SK-N-SH treated with all-trans-retinoic acid at 6 μM for 48 hours (cell line): ENCODE data around the gene AGPAT4.

ENCODE experiments used
- ATAC-seq: fragments of 200-7000 bp; cut with Tn5 transposase; 3 replicates; pipeline ENCODE4 v1.9.1; 2020; ENCODE audit warnings: mild to moderate bottlenecking, moderate library complexity
- ARNTL ChIP-seq: fragments of 450-650 bp; formaldehyde crosslinking; IDR thresholded peaks from 2 replicates; pipeline ENCODE4 v1.5.0; 2020; ENCODE audit warnings: low read depth, mild to moderate bottlenecking, moderate library complexity, borderline replicate concordance
- CREB5 ChIP-seq: fragments of 250-450 bp; sonication (Bioruptor Pico); IDR thresholded peaks from 2 replicates; pipeline ENCODE4 v1.5.1; 2020; ENCODE audit warnings: low read depth, mild to moderate bottlenecking, moderate library complexity
- CSDC2 ChIP-seq: fragments of 250-450 bp; sonication (Bioruptor Pico); IDR thresholded peaks from 2 replicates; pipeline ENCODE4 v1.5.0; 2020; ENCODE audit warnings: mild to moderate bottlenecking, moderate library complexity
- CSRNP3 ChIP-seq: fragments of 250-450 bp; sonication (Bioruptor Pico); IDR thresholded peaks from 2 replicates; pipeline ENCODE4 v1.5.1; 2021; ENCODE audit warnings: mild to moderate bottlenecking, moderate library complexity
- ESRRG ChIP-seq: fragments of 250-450 bp; sonication (Bioruptor Pico); IDR thresholded peaks from 2 replicates; pipeline ENCODE4 v1.6.1; 2021; ENCODE audit warnings: mild to moderate bottlenecking
- GLIS3 ChIP-seq: fragments of 250-450 bp; sonication (Bioruptor Pico); IDR thresholded peaks from 2 replicates; pipeline ENCODE4 v1.5.0; 2020; ENCODE audit warnings: mild to moderate bottlenecking, moderate library complexity
- ISL1 ChIP-seq: fragments of 250-450 bp; sonication (Bioruptor Pico); IDR thresholded peaks from 2 replicates; pipeline ENCODE4 v2.1.2; 2022; ENCODE audit warnings: mild to moderate bottlenecking, moderate library complexity
- OSR1 ChIP-seq: fragments of 250-450 bp; sonication (Bioruptor Pico); IDR thresholded peaks from 2 replicates; pipeline ENCODE4 v1.8.0; 2022; ENCODE audit warnings: moderate library complexity, mild to moderate bottlenecking, inconsistent platforms
- POU6F1 ChIP-seq: fragments of 250-450 bp; sonication (Bioruptor Pico); IDR thresholded peaks from 2 replicates; pipeline ENCODE4 v1.8.0; 2021; ENCODE audit warnings: low read depth, mild to moderate bottlenecking, moderate library complexity, borderline replicate concordance
- PPARA ChIP-seq: fragments of 250-450 bp; sonication (Bioruptor Pico); IDR thresholded peaks from 2 replicates; pipeline ENCODE4 v1.5.0; 2020; ENCODE audit warnings: mild to moderate bottlenecking, borderline replicate concordance
- RARB ChIP-seq: fragments of 250-450 bp; sonication (Bioruptor Pico); IDR thresholded peaks from 2 replicates; pipeline ENCODE4 v1.8.0; 2021; ENCODE audit warnings: mild to moderate bottlenecking, moderate library complexity
- SNAI2 ChIP-seq: fragments of 250-450 bp; sonication (Bioruptor Pico); IDR thresholded peaks from 2 replicates; pipeline ENCODE4 v1.5.0; 2020; ENCODE audit warnings: mild to moderate bottlenecking, moderate library complexity
- TCF4 ChIP-seq: fragments of 250-450 bp; sonication (Bioruptor Pico); IDR thresholded peaks from 2 replicates; pipeline ENCODE4 v1.8.0; 2021; ENCODE audit warnings: mild to moderate bottlenecking, moderate library complexity, borderline replicate concordance
- TOX ChIP-seq: fragments of 250-450 bp; sonication (Bioruptor Pico); IDR thresholded peaks from 2 replicates; pipeline ENCODE4 v1.8.0; 2021; ENCODE audit warnings: mild to moderate bottlenecking, moderate library complexity, borderline replicate concordance
- ZC3H10 ChIP-seq: fragments of 250-450 bp; sonication (Bioruptor Pico); IDR thresholded peaks from 2 replicates; pipeline ENCODE4 v1.5.1; 2021; ENCODE audit warnings: mild to moderate bottlenecking, moderate library complexity
- ZFP3 ChIP-seq: fragments of 250-450 bp; sonication (Bioruptor Pico); IDR thresholded peaks from 2 replicates; pipeline ENCODE4 v1.5.0; 2020; ENCODE audit warnings: mild to moderate bottlenecking, moderate library complexity
- ZFP30 ChIP-seq: fragments of 450-650 bp; formaldehyde crosslinking; IDR thresholded peaks from 2 replicates; pipeline ENCODE4 v1.5.0; 2022; ENCODE audit warnings: mild to moderate bottlenecking, moderate library complexity
- ZNF70 ChIP-seq: fragments of 450-650 bp; formaldehyde crosslinking; IDR thresholded peaks from 2 replicates; pipeline ENCODE4 v1.5.0; 2020; ENCODE audit warnings: mild to moderate bottlenecking, moderate library complexity
- TF ChIP-seq, protein P1 (sequence below): fragments of 250-450 bp; sonication (Bioruptor Pico); IDR thresholded peaks from 2 replicates; pipeline ENCODE4 v1.5.0; 2020; ENCODE audit warnings: mild to moderate bottlenecking, moderate library complexity
- TF ChIP-seq, protein P2 (sequence below): fragments of 250-450 bp; sonication (Bioruptor Pico); IDR thresholded peaks from 2 replicates; pipeline ENCODE4 v1.8.0; 2020; ENCODE audit warnings: mild to moderate bottlenecking, moderate library complexity, borderline replicate concordance

AGPAT4 gene

DNA sequence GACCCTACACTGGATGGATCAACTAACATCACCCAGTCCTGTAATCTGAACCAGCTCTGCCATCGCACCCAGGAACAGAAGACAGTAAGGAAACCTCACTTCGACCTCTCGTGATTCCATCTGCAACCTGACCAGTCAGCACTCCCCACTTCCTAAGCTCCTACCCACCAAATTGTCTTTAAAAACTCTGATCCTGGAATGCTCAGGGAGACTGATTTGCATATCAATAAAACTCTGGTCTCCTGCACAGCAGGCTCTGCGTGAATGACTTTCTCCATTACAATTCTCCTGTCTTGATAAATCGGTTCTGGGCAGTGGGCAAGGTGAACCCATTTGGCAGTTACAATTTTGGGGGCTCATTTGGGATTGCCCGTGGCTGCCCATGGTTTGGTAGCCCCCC is 18.3 kb upstream of the AGPAT4 start:
- ATAC-seq: no peak
- TF ChIP-seq ESRRG (no peak), POU6F1 (CRISPR knock-in tag) (no peak), PPARA (CRISPR knock-in tag) (no peak), CREB5 (no peak), ZC3H10 (no peak), ISL1 (no peak), ZFP3 (CRISPR knock-in tag) (no peak), TOX (CRISPR knock-in tag) (no peak), GLIS3 (CRISPR knock-in tag) (no peak), SNAI2 (CRISPR knock-in tag) (no peak), ARNTL (CRISPR knock-in tag) (no peak), OSR1 (no peak), ZFP30 (CRISPR knock-in tag) (no peak), RARB (CRISPR knock-in tag) (no peak), ZNF70 (no peak), TCF4 (CRISPR knock-in tag) (no peak), CSDC2 (CRISPR knock-in tag) (no peak)
- TF ChIP-seq, protein P1, sequence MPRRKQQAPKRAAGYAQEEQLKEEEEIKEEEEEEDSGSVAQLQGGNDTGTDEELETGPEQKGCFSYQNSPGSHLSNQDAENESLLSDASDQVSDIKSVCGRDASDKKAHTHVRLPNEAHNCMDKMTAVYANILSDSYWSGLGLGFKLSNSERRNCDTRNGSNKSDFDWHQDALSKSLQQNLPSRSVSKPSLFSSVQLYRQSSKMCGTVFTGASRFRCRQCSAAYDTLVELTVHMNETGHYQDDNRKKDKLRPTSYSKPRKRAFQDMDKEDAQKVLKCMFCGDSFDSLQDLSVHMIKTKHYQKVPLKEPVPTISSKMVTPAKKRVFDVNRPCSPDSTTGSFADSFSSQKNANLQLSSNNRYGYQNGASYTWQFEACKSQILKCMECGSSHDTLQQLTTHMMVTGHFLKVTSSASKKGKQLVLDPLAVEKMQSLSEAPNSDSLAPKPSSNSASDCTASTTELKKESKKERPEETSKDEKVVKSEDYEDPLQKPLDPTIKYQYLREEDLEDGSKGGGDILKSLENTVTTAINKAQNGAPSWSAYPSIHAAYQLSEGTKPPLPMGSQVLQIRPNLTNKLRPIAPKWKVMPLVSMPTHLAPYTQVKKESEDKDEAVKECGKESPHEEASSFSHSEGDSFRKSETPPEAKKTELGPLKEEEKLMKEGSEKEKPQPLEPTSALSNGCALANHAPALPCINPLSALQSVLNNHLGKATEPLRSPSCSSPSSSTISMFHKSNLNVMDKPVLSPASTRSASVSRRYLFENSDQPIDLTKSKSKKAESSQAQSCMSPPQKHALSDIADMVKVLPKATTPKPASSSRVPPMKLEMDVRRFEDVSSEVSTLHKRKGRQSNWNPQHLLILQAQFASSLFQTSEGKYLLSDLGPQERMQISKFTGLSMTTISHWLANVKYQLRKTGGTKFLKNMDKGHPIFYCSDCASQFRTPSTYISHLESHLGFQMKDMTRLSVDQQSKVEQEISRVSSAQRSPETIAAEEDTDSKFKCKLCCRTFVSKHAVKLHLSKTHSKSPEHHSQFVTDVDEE (CRISPR knock-in tag): no peak
- TF ChIP-seq, protein P2, sequence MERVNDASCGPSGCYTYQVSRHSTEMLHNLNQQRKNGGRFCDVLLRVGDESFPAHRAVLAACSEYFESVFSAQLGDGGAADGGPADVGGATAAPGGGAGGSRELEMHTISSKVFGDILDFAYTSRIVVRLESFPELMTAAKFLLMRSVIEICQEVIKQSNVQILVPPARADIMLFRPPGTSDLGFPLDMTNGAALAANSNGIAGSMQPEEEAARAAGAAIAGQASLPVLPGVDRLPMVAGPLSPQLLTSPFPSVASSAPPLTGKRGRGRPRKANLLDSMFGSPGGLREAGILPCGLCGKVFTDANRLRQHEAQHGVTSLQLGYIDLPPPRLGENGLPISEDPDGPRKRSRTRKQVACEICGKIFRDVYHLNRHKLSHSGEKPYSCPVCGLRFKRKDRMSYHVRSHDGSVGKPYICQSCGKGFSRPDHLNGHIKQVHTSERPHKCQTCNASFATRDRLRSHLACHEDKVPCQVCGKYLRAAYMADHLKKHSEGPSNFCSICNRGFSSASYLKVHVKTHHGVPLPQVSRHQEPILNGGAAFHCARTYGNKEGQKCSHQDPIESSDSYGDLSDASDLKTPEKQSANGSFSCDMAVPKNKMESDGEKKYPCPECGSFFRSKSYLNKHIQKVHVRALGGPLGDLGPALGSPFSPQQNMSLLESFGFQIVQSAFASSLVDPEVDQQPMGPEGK (CRISPR knock-in tag): no peak

DNA sequence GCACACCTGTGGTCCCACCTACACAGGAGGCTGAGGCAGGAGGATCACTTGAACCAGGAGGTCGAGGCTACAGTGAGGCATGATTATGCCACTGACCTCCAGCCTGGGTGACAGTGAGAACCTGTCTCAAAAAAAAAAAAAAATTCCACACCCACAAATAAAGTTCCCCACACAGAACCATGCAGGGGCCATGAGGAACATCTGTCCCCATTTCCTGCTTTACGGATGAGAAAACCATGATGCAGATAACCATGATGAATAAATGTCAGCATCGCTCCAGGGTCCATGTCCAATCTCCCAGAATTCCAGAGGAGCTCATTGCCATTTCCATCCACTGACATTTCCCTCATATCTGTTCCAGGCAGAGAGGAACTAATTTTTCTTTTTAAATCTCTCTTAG is 16.9 kb upstream of the AGPAT4 start:
- ATAC-seq: no peak
- TF ChIP-seq ZFP3 (CRISPR knock-in tag) (no peak), ESRRG (no peak), CSRNP3 (CRISPR knock-in tag) (no peak), ZC3H10 (no peak)
- TF ChIP-seq, all 23 proteins: peak for 0

- no peak for TF ChIP-seq CSDC2 (CRISPR knock-in tag)
- TF ChIP-seq ISL1: no peak
- no peak for TF ChIP-seq OSR1
- TF ChIP-seq PPARA (CRISPR knock-in tag): no peak
- TF ChIP-seq, protein P1 (CRISPR knock-in tag): no peak
- ATAC-seq: no peak
Measured at GRCh38 chr6:161284653-161285052, 10.8 kb upstream of the AGPAT4 start.
